Inflammatory macrophage treated with lipopolysaccharide for 4 hours (primary cell): Measurements from ENCODE around the gene CPNE4.
"Not testable (repeated sequence)": the region's sequence is repeated elsewhere in the genome, so short reads cannot be mapped to it uniquely, and the experiment has no call there.

ENCODE experiments used
- DNase-seq: peaks from one replicate; pipeline ENCODE4 v3.0.0-alpha.2; 2020

Gene CPNE4

GRCh38 chr3:131518680-131519079 lies 516.1 kb downstream of the CPNE4 start:
- no peak for DNase-seq

- DNase-seq: peak; percentile 72
Observed at GRCh38 chr3:131505421-131505820, 529.4 kb downstream of the CPNE4 start.

GRCh38 chr3:131503320-131503635 lies 531.5 kb downstream of the CPNE4 start:
- DNase-seq: no peak

- DNase-seq: peak; percentile 94
Observed at GRCh38 chr3:131502530-131503319, 532.1 kb downstream of the CPNE4 start, which contains the start of gene MRPL3. Gene MRPL3, minus strand, starts transcription at chr3:131502971. Its CDS starts 150 bp downstream, at chr3:131502821.

GRCh38 chr3:131501949-131502348 lies 532.9 kb downstream of the CPNE4 start:
- DNase-seq: no peak

GRCh38 chr3:131494706-131495105 lies 540.1 kb downstream of the CPNE4 start:
- DNase-seq: no peak

- DNase-seq: no peak
Observed at GRCh38 chr3:131491775-131492174, 543.0 kb downstream of the CPNE4 start.

GRCh38 chr3:131491084-131491483 lies 543.7 kb downstream of the CPNE4 start:
- no peak for DNase-seq

GRCh38 chr3:131486545-131486944 lies 548.3 kb downstream of the CPNE4 start:
- DNase-seq: not testable (repeated sequence)

- DNase-seq: no peak
Observed at GRCh38 chr3:131485119-131485518, 549.7 kb downstream of the CPNE4 start.

- DNase-seq: no peak
Observed at GRCh38 chr3:131484496-131485111, 550.2 kb downstream of the CPNE4 start.
